Immature natural killer cell (primary cell): Measurements from ENCODE around the gene DLG1. TPM values are rescaled to one million over a fixed set of nuclear protein-coding genes. Genes with fewer than 3 reads are reported as not detected.

ENCODE experiments used
- DNase-seq, 3 donors: peaks; one replicate each; pipeline ENCODE4 v3.0.0; 2022; ENCODE audit warnings: mixed read lengths in 1 of 3
- H3K27ac Mint-ChIP-seq, 6 donors: one replicate each; pipeline ENCODE4 v1.8.0; 2020; ENCODE audit warnings: mixed read lengths in 6 of 6, mild to moderate bottlenecking in 5 of 6, inconsistent platforms in 4 of 6, moderate library complexity in 3 of 6
- H3K27me3 Mint-ChIP-seq, 3 donors: one replicate each; pipeline ENCODE4 v1.8.0; 2020 to 2021; ENCODE audit warnings: low read depth in 3 of 3, mild to moderate bottlenecking in 3 of 3, mixed read lengths in 3 of 3, moderate library complexity in 3 of 3, inconsistent platforms in 1 of 3
- H3K36me3 Mint-ChIP-seq, 3 donors: one replicate each; pipeline ENCODE4 v1.8.0; 2020; ENCODE audit warnings: mixed read lengths in 3 of 3, inconsistent platforms in 2 of 3, mild to moderate bottlenecking in 2 of 3
- H3K4me1 Mint-ChIP-seq, 2 donors: one replicate each; pipeline ENCODE4 v1.8.0; 2020; ENCODE audit warnings: inconsistent platforms in 2 of 2, mild to moderate bottlenecking in 2 of 2, mixed read lengths in 2 of 2, moderate library complexity in 1 of 2
- H3K4me3 Mint-ChIP-seq, 5 donors: one replicate each; pipeline ENCODE4 v1.8.0; 2020; ENCODE audit warnings: mild to moderate bottlenecking in 5 of 5, mixed read lengths in 5 of 5, inconsistent platforms in 3 of 5, moderate library complexity in 3 of 5
- H3K9me3 Mint-ChIP-seq, 6 donors: one replicate each; pipeline ENCODE4 v1.8.0; 2020; ENCODE audit warnings: mild to moderate bottlenecking in 6 of 6, mixed read lengths in 6 of 6, inconsistent platforms in 4 of 6, moderate library complexity in 3 of 6
- polyA plus RNA-seq, 3 donors: library from polyadenylated mRNA; unstranded; fragments of 300-500 nt; fragmentation: Illumina TruSeq; gene quantifications; one replicate each; pipeline ENCODE4 v1.2.3, GENCODE V29; 2021

The DLG1 gene
- polyA plus RNA-seq, 3 donors from 2014 or later, result 16.1 to 27.3 (median 26.3) TPM

- DNase-seq, result no peak
- no peak overlapping the region for H3K4me3 Mint-ChIP-seq
- no peaks in the 10 kb centered on the region for H3K27me3 Mint-ChIP-seq
- H3K27ac Mint-ChIP-seq, result no peak overlapping the region
- H3K9me3 Mint-ChIP-seq, result peaks cover 0 to 1% (median 0%) of the 10 kb centered on the region in 6 donors
- H3K36me3 Mint-ChIP-seq, result peaks cover 30 to 49% (median 46%) of the 10 kb centered on the region in 3 donors
- peaks cover 0 to 14% of the 10 kb centered on the region in 2 donors for H3K4me1 Mint-ChIP-seq
Observed at GRCh38 chr3:197135212-197135611, 163.2 kb downstream of the DLG1 start.

GRCh38 chr3:197132916-197133530 lies 165.4 kb downstream of the DLG1 start:
- Mint-ChIP-seq H3K36me3 (peaks cover 32 to 54% (median 44%) of the 10 kb centered on the region in 3 donors), H3K4me1 (peaks cover 0 to 11% of the 10 kb centered on the region in 2 donors), H3K27me3 (no peaks in the 10 kb centered on the region), H3K4me3 (no peak overlapping the region), H3K27ac (no peak overlapping the region), H3K9me3 (peaks cover 0 to 1% (median 0%) of the 10 kb centered on the region in 6 donors)
- no peak for DNase-seq

- H3K27me3 Mint-ChIP-seq, result no peaks in the 10 kb centered on the region
- H3K4me3 Mint-ChIP-seq, result no peak overlapping the region
- no peaks in the 10 kb centered on the region for H3K9me3 Mint-ChIP-seq
- DNase-seq, result no peak
- H3K27ac Mint-ChIP-seq, result no peak overlapping the region
- peaks cover 13 to 24% (median 20%) of the 10 kb centered on the region in 3 donors for H3K36me3 Mint-ChIP-seq
- H3K4me1 Mint-ChIP-seq, result no peaks in the 10 kb centered on the region
Observed at GRCh38 chr3:197125636-197126035, 172.8 kb downstream of the DLG1 start.

GRCh38 chr3:197124713-197125112 lies 173.7 kb downstream of the DLG1 start:
- Mint-ChIP-seq H3K4me3 (no peak overlapping the region), H3K9me3 (no peaks in the 10 kb centered on the region), H3K36me3 (peaks cover 13 to 24% (median 20%) of the 10 kb centered on the region in 3 donors), H3K4me1 (no peaks in the 10 kb centered on the region), H3K27me3 (no peaks in the 10 kb centered on the region), H3K27ac (no peak overlapping the region)
- no peak for DNase-seq

- no peaks in the 10 kb centered on the region for H3K9me3 Mint-ChIP-seq
- no peaks in the 10 kb centered on the region for H3K27me3 Mint-ChIP-seq
- peaks cover 8 to 14% (median 14%) of the 10 kb centered on the region in 3 donors for H3K36me3 Mint-ChIP-seq
- no peak overlapping the region for H3K27ac Mint-ChIP-seq
- no peak overlapping the region for H3K4me3 Mint-ChIP-seq
- no peaks in the 10 kb centered on the region for H3K4me1 Mint-ChIP-seq
- DNase-seq, result no peak
Observed at GRCh38 chr3:197122394-197122793, 176.0 kb downstream of the DLG1 start.

- no peak overlapping the region for H3K27ac Mint-ChIP-seq
- H3K36me3 Mint-ChIP-seq, result peaks cover 8 to 26% (median 15%) of the 10 kb centered on the region in 3 donors
- H3K4me1 Mint-ChIP-seq, result no peaks in the 10 kb centered on the region
- no peaks in the 10 kb centered on the region for H3K9me3 Mint-ChIP-seq
- DNase-seq, result no peak
- H3K4me3 Mint-ChIP-seq, result no peak overlapping the region
- H3K27me3 Mint-ChIP-seq, result peaks cover 0 to 2% (median 2%) of the 10 kb centered on the region in 3 donors
Observed at GRCh38 chr3:197117114-197117513, 181.3 kb downstream of the DLG1 start.

- Mint-ChIP-seq H3K9me3 (no peaks in the 10 kb centered on the region), H3K4me3 (no peak overlapping the region), H3K27me3 (peaks cover 0 to 2% (median 2%) of the 10 kb centered on the region in 3 donors), H3K27ac (no peak overlapping the region), H3K4me1 (no peaks in the 10 kb centered on the region), H3K36me3 (peaks cover 31 to 47% (median 40%) of the 10 kb centered on the region in 3 donors)
- DNase-seq, result no peak
Observed at GRCh38 chr3:197114007-197114406, 184.4 kb downstream of the DLG1 start.

GRCh38 chr3:197111685-197112084 lies 186.7 kb downstream of the DLG1 start:
- Mint-ChIP-seq H3K27me3 (peaks cover 0 to 2% (median 2%) of the 10 kb centered on the region in 3 donors), H3K4me1 (no peaks in the 10 kb centered on the region), H3K9me3 (no peaks in the 10 kb centered on the region), H3K4me3 (no peak overlapping the region), H3K36me3 (peaks cover 34 to 52% (median 48%) of the 10 kb centered on the region in 3 donors), H3K27ac (no peak overlapping the region)
- no peak for DNase-seq

GRCh38 chr3:197105786-197106185 lies 192.6 kb downstream of the DLG1 start:
- H3K36me3 Mint-ChIP-seq, result peaks cover 24 to 30% (median 29%) of the 10 kb centered on the region in 3 donors
- DNase-seq, result no peak
- no peaks in the 10 kb centered on the region for H3K9me3 Mint-ChIP-seq
- no peaks in the 10 kb centered on the region for H3K4me1 Mint-ChIP-seq
- no peak overlapping the region for H3K27ac Mint-ChIP-seq
- H3K27me3 Mint-ChIP-seq, result peaks cover 0 to 2% (median 0%) of the 10 kb centered on the region in 3 donors
- no peak overlapping the region for H3K4me3 Mint-ChIP-seq

GRCh38 chr3:197104738-197105137 lies 193.7 kb downstream of the DLG1 start:
- Mint-ChIP-seq H3K4me3 (no peak overlapping the region), H3K4me1 (no peaks in the 10 kb centered on the region), H3K27ac (no peak overlapping the region), H3K27me3 (peaks cover 0 to 2% (median 0%) of the 10 kb centered on the region in 3 donors), H3K9me3 (no peaks in the 10 kb centered on the region), H3K36me3 (peaks cover 15 to 20% (median 18%) of the 10 kb centered on the region in 3 donors)
- no peak for DNase-seq

- DNase-seq, result no peak
- Mint-ChIP-seq H3K27me3 (peaks cover 0 to 2% (median 0%) of the 10 kb centered on the region in 3 donors), H3K27ac (no peak overlapping the region), H3K4me3 (no peak overlapping the region), H3K36me3 (peaks cover 13 to 19% (median 13%) of the 10 kb centered on the region in 3 donors), H3K9me3 (no peaks in the 10 kb centered on the region), H3K4me1 (no peaks in the 10 kb centered on the region)
Observed at GRCh38 chr3:197103766-197104165, 194.6 kb downstream of the DLG1 start.

GRCh38 chr3:197093871-197094270 lies 204.5 kb downstream of the DLG1 start:
- no peak overlapping the region for H3K4me3 Mint-ChIP-seq
- H3K36me3 Mint-ChIP-seq, result peaks cover 7 to 13% (median 8%) of the 10 kb centered on the region in 3 donors
- DNase-seq, result no peak
- H3K27ac Mint-ChIP-seq, result no peak overlapping the region
- no peaks in the 10 kb centered on the region for H3K4me1 Mint-ChIP-seq
- peaks cover 0 to 2% (median 0%) of the 10 kb centered on the region in 3 donors for H3K27me3 Mint-ChIP-seq
- H3K9me3 Mint-ChIP-seq, result no peaks in the 10 kb centered on the region

GRCh38 chr3:197088370-197088769 lies 210.0 kb downstream of the DLG1 start:
- Mint-ChIP-seq H3K9me3 (no peaks in the 10 kb centered on the region), H3K4me3 (no peak overlapping the region), H3K27ac (peak overlapping the region in 1 of 6 donors; percentile 11), H3K36me3 (peaks cover 0 to 11% (median 9%) of the 10 kb centered on the region in 3 donors), H3K4me1 (no peaks in the 10 kb centered on the region), H3K27me3 (peaks cover 0 to 6% (median 0%) of the 10 kb centered on the region in 3 donors)
- no peak for DNase-seq

- H3K27ac Mint-ChIP-seq, result no peak overlapping the region
- no peaks in the 10 kb centered on the region for H3K9me3 Mint-ChIP-seq
- no peak overlapping the region for H3K4me3 Mint-ChIP-seq
- peaks cover 0 to 6% (median 0%) of the 10 kb centered on the region in 3 donors for H3K27me3 Mint-ChIP-seq
- no peaks in the 10 kb centered on the region for H3K4me1 Mint-ChIP-seq
- no peak for DNase-seq
- peaks cover 0 to 17% (median 9%) of the 10 kb centered on the region in 3 donors for H3K36me3 Mint-ChIP-seq
Observed at GRCh38 chr3:197085137-197085536, 213.3 kb downstream of the DLG1 start.

GRCh38 chr3:197083486-197083885 lies 214.9 kb downstream of the DLG1 start:
- H3K27me3 Mint-ChIP-seq, result peaks cover 0 to 4% (median 0%) of the 10 kb centered on the region in 3 donors
- peaks cover 3 to 15% (median 9%) of the 10 kb centered on the region in 3 donors for H3K36me3 Mint-ChIP-seq
- no peaks in the 10 kb centered on the region for H3K9me3 Mint-ChIP-seq
- no peak for DNase-seq
- no peak overlapping the region for H3K4me3 Mint-ChIP-seq
- H3K27ac Mint-ChIP-seq, result no peak overlapping the region
- no peaks in the 10 kb centered on the region for H3K4me1 Mint-ChIP-seq
